ENCODE measurements around the gene OPN1SW. TPM values are rescaled to one million over a fixed set of nuclear protein-coding genes. Genes with fewer than 3 reads are reported as not detected.

Gene OPN1SW
- total RNA-seq, 3 donors from 2014 or later (not counting 1 experiment from before 2014, with no cell fraction given), result not detected

DNA sequence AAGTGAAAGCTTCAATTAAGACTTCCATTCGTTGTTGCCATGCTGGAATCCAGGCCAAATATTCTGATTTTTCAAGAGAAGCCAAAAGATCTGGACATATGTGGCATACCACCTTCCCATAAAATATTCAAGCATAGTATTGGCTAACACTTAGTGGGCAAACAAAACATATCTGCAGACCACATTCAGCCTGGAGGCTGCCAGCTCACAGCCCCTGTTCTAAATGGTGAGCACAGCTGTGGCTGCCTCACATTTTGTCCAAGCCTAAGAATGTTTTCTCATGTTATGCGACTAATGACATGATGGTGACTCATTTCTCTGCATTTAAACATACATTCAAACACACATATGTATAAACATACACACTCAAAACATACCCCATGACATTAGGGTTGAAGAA lies 47.0 kb downstream of the OPN1SW start:
- H3K27ac ChIP-seq (ENCODE audit: low read length), result no peak overlapping the region
- no peaks in the 10 kb centered on the region for H3K36me3 ChIP-seq (ENCODE audit: control insufficient read depth, insufficient read depth, low read length)
- no peaks in the 10 kb centered on the region for H3K4me1 Mint-ChIP-seq
- DNase-seq (no peak), ATAC-seq (no peak)
- H3K36me3 Mint-ChIP-seq, result no peaks in the 10 kb centered on the region
- H3K4me1 ChIP-seq (ENCODE audit: control insufficient read depth, insufficient read depth, low read length), result no peaks in the 10 kb centered on the region
- no peak overlapping the region for H3K4me3 Mint-ChIP-seq
- H3K9me3 ChIP-seq (ENCODE audit: control insufficient read depth, insufficient read depth, low read length), result no peaks in the 10 kb centered on the region
- intact Hi-C loops (cut with micrococcal nuclease), result no loop called here
- TF ChIP-seq, protein P1, sequence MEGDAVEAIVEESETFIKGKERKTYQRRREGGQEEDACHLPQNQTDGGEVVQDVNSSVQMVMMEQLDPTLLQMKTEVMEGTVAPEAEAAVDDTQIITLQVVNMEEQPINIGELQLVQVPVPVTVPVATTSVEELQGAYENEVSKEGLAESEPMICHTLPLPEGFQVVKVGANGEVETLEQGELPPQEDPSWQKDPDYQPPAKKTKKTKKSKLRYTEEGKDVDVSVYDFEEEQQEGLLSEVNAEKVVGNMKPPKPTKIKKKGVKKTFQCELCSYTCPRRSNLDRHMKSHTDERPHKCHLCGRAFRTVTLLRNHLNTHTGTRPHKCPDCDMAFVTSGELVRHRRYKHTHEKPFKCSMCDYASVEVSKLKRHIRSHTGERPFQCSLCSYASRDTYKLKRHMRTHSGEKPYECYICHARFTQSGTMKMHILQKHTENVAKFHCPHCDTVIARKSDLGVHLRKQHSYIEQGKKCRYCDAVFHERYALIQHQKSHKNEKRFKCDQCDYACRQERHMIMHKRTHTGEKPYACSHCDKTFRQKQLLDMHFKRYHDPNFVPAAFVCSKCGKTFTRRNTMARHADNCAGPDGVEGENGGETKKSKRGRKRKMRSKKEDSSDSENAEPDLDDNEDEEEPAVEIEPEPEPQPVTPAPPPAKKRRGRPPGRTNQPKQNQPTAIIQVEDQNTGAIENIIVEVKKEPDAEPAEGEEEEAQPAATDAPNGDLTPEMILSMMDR (IDR thresholded peaks at IDR 0.05), result no peak
- H3K9me3 Mint-ChIP-seq, result no peaks in the 10 kb centered on the region
- no peak overlapping the region for H3K4me3 ChIP-seq (ENCODE audit: low read length)
- 74% methylated on average over 2 of the region's 2 CpGs for WGBS (ENCODE audit: insufficient coverage)
- no peak overlapping the region for H3K27ac Mint-ChIP-seq
- peaks cover 22 to 27% of the 10 kb centered on the region in 2 donors for H3K27me3 Mint-ChIP-seq (ENCODE audit: low read depth in 2 of 2)
- no peaks in the 10 kb centered on the region for H3K27me3 ChIP-seq (ENCODE audit: control insufficient read depth, insufficient read depth, low read length)

- peaks cover 22 to 28% of the 10 kb centered on the region in 2 donors for H3K27me3 Mint-ChIP-seq (ENCODE audit: low read depth in 2 of 2)
- H3K27ac ChIP-seq (ENCODE audit: low read length), result no peak overlapping the region
Observed at GRCh38 chr7:128727239-128727638, 48.4 kb downstream of the OPN1SW start.

GRCh38 chr7:128726737-128727072 lies 48.9 kb downstream of the OPN1SW start:
- TF ChIP-seq, protein P1 (IDR thresholded peaks at IDR 0.05), result no peak
- H3K27me3 ChIP-seq (ENCODE audit: control insufficient read depth, insufficient read depth, low read length), result no peaks in the 10 kb centered on the region
- 33% methylated on average over 1 of the region's 1 CpG for WGBS (ENCODE audit: insufficient coverage)
- H3K36me3 Mint-ChIP-seq, result no peaks in the 10 kb centered on the region
- H3K4me1 Mint-ChIP-seq, result no peaks in the 10 kb centered on the region
- no peaks in the 10 kb centered on the region for H3K4me1 ChIP-seq (ENCODE audit: control insufficient read depth, insufficient read depth, low read length)
- H3K9me3 Mint-ChIP-seq, result no peaks in the 10 kb centered on the region
- no peak overlapping the region for H3K27ac ChIP-seq (ENCODE audit: low read length)
- DNase-seq (no peak), ATAC-seq (no peak)
- no peak overlapping the region for H3K4me3 ChIP-seq (ENCODE audit: low read length)
- intact Hi-C loops (cut with micrococcal nuclease), result no loop called here
- peaks cover 22 to 33% of the 10 kb centered on the region in 2 donors for H3K27me3 Mint-ChIP-seq (ENCODE audit: low read depth in 2 of 2)
- H3K36me3 ChIP-seq (ENCODE audit: control insufficient read depth, insufficient read depth, low read length), result no peaks in the 10 kb centered on the region
- no peaks in the 10 kb centered on the region for H3K9me3 ChIP-seq (ENCODE audit: control insufficient read depth, insufficient read depth, low read length)
- H3K27ac Mint-ChIP-seq, result no peak overlapping the region
- no peak overlapping the region for H3K4me3 Mint-ChIP-seq

More at GRCh38 chr7:128727239-128727638, 48.4 kb downstream of the OPN1SW start:
- Mint-ChIP-seq H3K36me3 (no peaks in the 10 kb centered on the region), H3K4me3 (no peak overlapping the region), H3K9me3 (no peaks in the 10 kb centered on the region), H3K27ac (no peak overlapping the region), H3K4me1 (no peaks in the 10 kb centered on the region)
- intact Hi-C loops (cut with micrococcal nuclease), result no loop called here
- Histone ChIP-seq H3K9me3 (ENCODE audit: control insufficient read depth, insufficient read depth, low read length) (no peaks in the 10 kb centered on the region), H3K4me1 (ENCODE audit: control insufficient read depth, insufficient read depth, low read length) (no peaks in the 10 kb centered on the region), H3K27me3 (ENCODE audit: control insufficient read depth, insufficient read depth, low read length) (no peaks in the 10 kb centered on the region), H3K4me3 (ENCODE audit: low read length) (no peak overlapping the region), H3K36me3 (ENCODE audit: control insufficient read depth, insufficient read depth, low read length) (no peaks in the 10 kb centered on the region)
- WGBS (ENCODE audit: insufficient coverage), result 93% methylated on average over 4 of the region's 4 CpGs
- TF ChIP-seq, protein P1 (IDR thresholded peaks at IDR 0.05), result no peak
- DNase-seq (no peak), ATAC-seq (no peak)

GRCh38 chr7:128726059-128726736 lies 49.4 kb downstream of the OPN1SW start:
- no peak for ATAC-seq
- H3K27me3 ChIP-seq (ENCODE audit: control insufficient read depth, insufficient read depth, low read length), result no peaks in the 10 kb centered on the region
- peaks cover 21 to 35% of the 10 kb centered on the region in 2 donors for H3K27me3 Mint-ChIP-seq (ENCODE audit: low read depth in 2 of 2)
- no peaks in the 10 kb centered on the region for H3K36me3 ChIP-seq (ENCODE audit: control insufficient read depth, insufficient read depth, low read length)
- no peaks in the 10 kb centered on the region for H3K36me3 Mint-ChIP-seq
- H3K9me3 Mint-ChIP-seq, result no peaks in the 10 kb centered on the region
- TF ChIP-seq, protein P1 (IDR thresholded peaks at IDR 0.05), result no peak
- H3K27ac Mint-ChIP-seq, result no peak overlapping the region
- no peak overlapping the region for H3K4me3 ChIP-seq (ENCODE audit: low read length)
- no peaks in the 10 kb centered on the region for H3K4me1 ChIP-seq (ENCODE audit: control insufficient read depth, insufficient read depth, low read length)
- H3K27ac ChIP-seq (ENCODE audit: low read length), result no peak overlapping the region
- H3K4me1 Mint-ChIP-seq, result no peaks in the 10 kb centered on the region
- H3K4me3 Mint-ChIP-seq, result no peak overlapping the region
- intact Hi-C loops (cut with micrococcal nuclease), result no loop called here
- no peaks in the 10 kb centered on the region for H3K9me3 ChIP-seq (ENCODE audit: control insufficient read depth, insufficient read depth, low read length)
- no peak for DNase-seq
- WGBS (ENCODE audit: insufficient coverage), result 85% methylated on average over 8 of the region's 8 CpGs

Data from natural killer cell (primary cell).